Nucleus accumbens (tissue), 56 donors: ENCODE data around the gene RSBN1.
"Not testable (repeated sequence)": the region's sequence is repeated elsewhere in the genome, so short reads cannot be mapped to it uniquely, and the experiment has no call there.

ENCODE experiments used
- DNase-seq, 56 donors: peaks; one replicate each; lab custom pipeline; 2025; lab: John Stamatoyannopoulos, UW

RSBN1 gene

DNA sequence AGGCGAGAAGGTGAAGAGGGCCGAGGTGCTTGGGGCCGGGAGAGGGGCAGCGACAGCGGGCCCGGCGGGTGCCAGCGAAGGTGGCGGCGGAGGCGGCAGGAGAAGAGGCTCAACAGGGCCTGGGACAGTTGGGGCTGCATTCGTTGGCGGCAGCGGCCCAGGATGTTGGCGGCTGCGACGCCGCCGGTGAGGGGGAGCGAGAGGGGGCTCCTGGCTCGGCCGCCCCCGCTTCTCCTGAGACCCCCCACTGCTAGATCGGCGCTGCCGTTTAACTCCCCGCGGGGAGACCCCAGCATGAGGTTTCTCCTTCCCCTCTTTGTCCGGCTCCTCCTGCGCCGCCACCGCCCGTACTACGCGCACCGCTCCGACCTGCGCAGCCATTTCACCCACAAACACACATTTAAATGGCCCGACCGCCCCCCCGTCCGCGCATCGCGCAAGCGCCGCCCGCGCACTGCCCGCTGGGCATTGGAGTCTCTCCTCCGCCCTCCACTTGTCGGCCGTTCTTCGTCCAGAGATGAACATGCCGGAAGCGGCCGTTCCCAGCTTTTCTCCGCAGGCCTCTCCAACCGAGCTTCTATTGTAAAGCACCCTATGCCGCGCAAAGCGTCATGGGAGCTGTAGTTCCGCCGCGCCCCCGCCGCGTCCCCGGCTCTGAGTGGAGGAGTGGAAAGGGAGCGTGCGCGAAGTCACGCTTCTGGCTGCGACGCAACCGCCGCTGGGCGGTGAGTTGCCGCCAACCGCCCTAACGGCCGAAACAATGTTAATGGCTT lies at the start of gene RSBN1:
Gene RSBN1 (minus strand): TSS at position 589 of the 773 bp plus-strand sequence. CDS start 64 bp downstream, at position 525.
- DNase-seq = peak; percentile 73 to 99 (median 99)

DNA sequence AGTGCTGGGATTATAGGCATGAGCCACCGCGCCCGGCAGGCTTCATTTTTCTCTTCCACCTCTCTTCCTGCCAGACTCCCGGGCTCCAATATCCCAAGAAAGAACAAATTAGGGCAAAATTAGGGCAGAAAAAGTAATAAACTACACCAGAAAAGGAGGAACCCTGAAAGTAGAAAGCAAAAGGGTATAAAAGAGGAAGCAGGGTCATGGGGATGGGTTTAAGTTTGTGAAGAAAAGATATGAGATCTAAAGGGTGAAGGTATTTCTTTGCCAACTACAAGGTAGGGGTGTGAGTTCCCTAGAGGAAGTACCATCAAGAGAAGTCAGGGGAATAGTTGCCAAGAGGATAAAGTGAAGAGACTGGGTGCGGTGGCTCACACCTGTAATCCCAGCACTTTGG lies 49.4 kb upstream of the RSBN1 start:
- DNase-seq = no peak

DNA sequence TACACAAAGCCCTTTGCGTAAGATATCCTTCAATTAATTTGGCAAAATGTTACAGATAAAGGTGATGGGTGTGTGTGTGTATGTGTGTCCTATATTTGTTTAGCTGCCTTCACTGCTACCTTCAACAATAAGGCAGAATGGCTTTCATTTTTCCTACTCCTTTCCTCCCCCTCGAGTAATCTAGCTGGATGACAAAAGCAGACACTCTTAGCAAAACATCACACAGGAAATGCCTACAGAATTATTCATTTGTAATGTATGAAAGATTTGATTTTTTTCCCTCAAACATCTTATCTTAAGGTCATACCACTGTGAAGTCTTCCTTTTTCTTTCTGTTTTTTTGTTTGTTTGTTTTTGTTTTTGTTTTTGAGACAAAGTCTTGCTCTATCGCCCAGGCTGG lies 48.6 kb upstream of the RSBN1 start:
- no peak for DNase-seq

DNA sequence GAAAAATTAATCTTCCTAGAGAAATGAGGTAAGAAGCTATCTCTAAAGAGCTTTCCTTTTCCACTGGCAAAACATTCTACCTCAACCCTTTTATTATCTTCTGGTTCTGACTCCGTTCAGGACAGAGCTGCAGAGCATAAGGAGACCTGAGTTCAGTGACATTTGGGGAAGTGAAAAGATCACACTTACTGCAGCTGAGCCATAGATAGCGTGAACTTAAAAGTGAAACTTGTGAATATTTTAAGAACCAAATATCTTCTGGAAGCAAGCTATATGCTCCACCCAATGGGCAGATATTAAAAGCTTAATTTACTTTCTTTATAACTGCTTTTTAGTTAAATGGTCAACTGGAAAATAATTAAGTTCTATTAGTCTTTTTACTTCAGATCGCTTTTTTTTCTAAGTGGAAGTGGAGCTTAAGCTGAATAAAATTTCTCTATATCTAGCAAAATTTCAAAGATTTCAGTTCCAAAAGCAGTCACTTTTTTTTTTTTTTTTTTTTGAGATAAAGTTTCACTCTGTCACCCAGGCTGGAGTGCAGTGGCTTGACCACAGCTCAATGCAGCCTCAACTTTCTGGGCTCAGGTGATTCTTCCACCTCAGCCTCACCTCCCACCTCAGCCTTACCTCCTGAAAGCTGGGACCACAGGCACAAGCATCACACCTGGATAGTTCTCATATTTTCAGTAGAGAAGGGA lies 47.4 kb upstream of the RSBN1 start:
- DNase-seq = no peak

DNA sequence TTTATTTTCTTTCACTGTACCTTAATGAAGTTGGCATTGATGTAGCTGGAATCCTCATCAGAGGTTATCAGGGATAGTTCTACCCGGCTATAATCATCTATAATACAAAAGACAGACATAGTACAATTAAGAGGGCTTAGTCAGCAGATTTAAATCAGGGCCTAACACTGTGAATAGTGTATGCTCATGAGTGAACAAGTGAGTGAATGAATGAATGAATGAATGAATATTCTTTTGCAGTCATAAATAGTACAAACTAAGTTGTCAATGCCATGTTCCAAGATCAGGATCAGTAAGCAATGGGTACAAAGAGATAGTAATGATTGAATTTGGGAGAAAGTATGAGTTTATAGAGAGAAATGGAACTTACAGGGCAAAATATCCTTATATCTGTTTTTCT lies 46.7 kb upstream of the RSBN1 start:
- DNase-seq = no peak

DNA sequence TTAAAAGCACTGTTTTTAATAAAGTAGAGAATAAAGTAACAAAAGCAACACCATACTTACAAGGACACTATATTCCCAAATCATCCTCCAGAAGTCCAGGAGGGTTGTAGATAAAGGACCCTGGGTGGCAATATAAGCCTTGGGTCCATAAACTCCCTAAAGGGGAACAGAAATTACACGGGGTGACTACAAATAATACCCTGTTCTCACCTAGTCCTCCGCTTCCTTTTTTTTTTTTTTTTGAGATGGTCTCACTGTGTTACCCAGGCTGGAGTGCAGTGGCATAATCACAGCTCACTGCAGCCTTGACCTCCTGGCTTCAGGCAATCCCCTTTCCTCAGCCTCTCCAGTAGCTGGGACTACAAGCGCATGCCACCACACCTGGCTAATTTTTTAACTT lies 46.1 kb upstream of the RSBN1 start:
- DNase-seq = no peak

DNA sequence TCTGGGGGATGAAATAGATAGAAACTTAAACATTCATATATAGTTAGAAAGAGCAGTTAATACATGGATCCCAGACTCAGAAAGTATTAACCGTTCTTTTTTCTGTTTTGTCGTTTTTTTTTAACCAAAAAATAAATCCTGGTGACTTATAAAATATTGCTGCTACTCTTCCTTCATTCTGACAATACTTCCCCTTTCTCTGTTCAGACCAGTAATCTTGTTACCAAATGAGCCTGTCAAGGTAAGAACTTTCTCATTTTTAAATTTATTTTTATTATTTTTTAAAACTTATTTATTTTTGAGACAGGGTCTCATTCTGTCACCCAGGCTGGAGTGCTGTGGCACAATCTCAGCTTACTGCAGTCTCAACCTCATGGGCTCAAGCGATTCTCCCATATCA lies 45.5 kb upstream of the RSBN1 start:
- DNase-seq = no peak

DNA sequence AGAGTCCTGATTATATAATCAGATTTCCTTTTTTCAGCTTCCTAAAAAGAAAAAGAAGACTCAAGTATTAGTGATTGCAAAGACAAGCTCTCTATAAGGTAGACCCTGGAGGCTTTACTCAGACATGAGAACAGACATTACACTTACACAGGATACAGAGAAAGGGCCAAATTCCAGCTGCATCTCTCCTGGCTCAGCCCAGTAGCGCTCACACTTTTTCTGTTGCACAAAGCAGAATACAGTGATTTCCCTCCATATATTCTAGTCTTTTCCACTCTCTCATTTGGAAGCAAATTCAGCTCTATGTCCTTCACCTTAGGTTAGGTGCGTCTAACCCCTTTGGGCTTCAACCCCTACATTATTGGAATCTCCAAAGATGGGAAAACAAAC lies 44.1 kb upstream of the RSBN1 start:
- no peak for DNase-seq

DNA sequence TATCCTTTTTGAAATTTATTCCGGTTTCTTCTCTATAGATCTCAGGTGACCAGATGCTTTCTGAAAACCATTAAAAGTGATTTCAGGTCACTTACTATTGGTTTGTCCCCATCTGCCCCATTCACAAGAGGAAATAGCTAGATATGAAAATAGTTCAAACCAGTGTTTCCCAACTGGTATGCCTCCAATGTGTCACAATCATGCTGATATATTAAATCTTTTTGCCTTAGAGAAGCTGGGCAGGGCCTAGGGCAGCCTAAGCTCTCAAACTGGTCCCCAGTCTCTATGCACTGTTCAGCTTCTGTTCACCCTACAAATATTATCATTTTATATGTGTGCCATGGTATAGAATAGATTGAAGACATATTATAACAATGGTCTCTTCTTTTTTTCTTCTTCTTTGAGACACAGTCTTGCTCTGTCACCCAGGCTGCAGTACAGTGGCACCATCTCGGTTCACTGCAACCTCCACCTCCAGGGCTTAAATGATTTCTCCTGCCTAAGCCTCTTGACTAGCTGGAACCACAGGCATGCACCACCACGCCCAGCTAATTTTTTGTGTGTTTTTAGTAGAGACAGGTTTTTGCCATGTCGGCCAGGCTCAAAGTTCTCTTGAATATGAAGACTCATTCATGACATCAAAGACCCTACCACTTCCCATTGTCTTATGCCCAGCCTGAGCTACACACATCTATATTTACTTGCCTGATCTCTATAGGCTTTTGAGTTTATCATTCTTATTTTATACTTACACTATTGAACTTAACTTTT lies 43.5 kb upstream of the RSBN1 start:
- DNase-seq = no peak

DNA sequence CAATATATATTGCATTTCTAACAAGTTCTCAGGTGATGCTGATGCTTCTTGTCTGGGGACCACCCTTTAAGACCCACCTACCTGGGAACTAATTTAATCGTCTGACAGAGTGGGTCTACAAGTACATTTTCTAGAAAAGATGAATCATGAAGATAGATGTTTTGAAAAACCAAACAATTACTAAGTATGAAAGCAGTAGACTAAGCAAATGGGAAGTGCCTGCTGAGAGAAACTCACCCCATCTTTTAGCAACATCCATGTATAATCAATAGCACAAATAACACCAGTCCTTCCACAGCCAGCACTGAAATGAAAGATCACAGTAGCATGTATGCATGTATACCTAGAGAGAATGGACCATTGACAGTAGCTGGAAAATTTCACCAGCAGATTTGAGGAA lies 42.0 kb upstream of the RSBN1 start:
- DNase-seq = no peak

DNA sequence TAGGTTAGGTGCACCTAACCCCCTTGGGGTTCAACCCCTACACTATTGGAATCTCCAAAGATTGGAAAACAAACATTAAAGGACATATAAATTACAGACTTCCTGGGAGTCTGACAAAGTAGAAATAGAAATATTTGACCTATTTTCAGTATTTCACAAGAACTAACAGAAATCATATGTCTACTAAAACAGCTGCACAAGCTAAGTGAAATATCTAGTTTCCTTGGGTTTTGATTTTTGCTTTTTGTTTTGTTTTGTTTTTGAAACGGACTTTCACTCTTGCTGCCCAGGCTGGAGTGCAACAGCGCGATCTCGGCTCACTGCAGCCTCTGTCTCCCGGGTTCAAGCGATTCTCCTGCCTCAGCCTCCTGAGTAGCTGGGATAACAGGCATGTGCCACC lies 40.4 kb upstream of the RSBN1 start:
- DNase-seq = not testable (repeated sequence)

DNA sequence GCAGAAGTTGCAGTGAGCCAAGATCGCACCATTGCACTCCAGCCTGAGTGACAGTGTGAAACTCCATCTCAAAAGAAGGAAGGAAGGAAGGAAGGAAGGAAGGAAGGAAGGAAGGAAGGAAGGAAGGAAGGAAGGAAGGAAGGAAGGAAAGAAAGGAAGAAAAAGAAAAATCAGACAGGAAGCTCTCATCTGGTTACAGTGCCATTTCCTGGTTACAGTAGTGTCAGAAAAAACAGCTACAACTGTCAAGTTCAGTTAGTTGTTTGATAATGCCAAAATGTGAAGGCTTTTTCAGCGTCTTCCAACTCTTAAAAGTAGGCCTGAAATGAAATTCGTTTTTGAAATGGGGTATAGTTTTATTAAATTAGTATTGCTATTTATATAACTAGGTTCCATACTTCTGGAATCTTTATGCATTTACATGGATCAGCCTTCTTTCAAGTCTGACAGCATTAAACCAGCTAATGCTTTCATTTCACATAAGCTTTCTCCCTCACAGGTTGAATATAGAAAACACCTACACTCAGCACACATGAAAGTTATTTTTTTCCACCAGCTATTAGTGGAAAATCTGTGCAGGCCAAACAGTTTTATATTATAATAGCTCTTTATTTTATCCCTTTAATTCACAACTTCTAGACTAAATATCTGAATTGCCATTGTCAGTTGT lies 38.0 kb upstream of the RSBN1 start:
- DNase-seq = no peak

DNA sequence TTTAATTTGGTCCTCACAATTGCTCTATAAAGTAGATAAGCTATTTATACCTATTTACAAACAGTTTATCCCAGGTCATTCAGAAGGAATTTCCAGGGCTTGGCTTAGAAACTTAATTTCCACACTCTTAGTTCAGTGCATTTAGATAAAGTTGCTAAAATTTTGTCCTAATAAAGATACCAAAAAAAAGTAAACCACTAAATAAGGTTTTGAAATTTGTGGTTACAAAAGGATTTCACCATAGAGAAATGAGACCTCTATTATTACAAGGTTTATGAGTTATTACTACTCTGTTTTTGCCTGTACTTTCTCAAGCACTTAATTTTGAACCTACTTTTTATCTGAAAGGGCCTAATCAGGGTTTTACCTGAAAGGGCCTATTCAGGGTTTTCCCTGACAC lies 36.8 kb upstream of the RSBN1 start:
- DNase-seq = no peak

DNA sequence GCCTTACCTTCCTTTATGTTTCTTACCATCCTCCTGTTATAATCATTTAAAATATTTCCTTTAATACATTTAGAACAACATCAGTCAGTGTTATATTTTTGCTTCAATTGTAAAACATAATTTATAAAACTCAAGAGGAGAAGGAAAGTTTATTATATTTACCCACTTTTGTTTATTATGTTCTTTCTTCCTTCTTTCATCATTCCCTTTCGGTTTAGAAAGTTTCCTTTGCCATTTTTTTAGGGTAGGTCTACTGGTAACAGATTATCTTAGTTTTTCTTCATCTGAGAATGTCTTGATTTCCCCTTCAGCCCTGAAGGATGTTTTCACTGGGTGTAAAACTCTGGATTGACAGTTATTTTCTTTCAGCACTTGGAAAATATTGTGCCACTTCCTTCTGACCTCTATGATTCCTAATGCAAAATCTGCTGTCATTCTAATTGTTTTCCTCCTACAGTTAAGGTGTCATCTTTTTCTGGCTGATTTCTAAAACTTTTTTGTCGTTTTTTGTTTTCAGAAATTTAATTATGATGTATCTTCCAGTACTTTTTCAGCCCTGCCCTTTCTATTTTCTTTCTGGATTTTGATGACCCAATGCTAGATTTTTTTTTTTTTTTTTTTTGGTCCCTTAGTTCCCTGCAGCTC lies 34.2 kb upstream of the RSBN1 start:
- no peak for DNase-seq

DNA sequence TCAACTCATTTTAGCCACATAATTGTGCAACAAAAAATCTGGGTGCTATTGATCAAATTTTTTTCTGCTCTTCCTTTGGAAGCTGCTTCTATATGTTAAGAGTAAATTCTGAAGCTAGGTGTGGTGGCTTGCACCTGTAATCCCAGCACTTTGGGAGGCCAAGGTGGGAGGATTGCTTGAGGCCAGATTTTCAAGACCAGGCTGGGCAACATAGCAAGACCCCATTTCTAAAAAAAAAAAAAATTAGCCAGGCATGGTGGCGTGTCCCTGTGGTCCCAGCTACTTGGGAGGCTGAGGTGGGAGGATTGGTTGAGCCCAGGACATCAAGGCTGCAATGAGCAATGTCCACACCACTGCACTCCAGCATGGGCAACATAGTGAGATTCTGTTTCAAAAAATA lies 24.3 kb upstream of the RSBN1 start:
- no peak for DNase-seq

DNA sequence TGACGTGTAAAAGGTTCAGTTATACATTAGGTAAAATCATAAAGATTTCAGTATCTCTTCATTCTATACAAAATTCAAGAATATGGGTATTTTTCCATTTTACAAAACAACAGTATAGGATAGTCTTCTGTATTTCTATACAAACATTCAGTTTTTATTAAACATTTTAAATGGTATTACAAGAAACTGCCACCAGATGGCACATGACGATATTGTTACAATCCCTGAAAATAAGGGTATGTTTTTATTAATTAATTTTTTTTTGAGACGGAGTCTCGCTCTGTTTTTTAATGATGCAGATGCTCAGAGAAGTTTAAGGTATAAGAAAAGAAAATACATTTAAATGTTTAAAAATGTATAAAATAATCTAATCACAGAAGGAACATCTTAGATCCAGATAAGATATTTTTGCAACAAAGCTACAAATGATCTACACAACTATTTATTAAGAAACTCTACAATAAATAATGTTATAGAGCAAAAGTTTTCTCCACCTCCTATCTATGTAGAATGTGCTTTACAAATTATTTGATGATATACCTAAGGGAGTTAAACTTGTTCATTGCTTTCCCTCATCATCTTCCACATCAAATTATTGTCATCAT lies 23.5 kb upstream of the RSBN1 start:
- no peak for DNase-seq

DNA sequence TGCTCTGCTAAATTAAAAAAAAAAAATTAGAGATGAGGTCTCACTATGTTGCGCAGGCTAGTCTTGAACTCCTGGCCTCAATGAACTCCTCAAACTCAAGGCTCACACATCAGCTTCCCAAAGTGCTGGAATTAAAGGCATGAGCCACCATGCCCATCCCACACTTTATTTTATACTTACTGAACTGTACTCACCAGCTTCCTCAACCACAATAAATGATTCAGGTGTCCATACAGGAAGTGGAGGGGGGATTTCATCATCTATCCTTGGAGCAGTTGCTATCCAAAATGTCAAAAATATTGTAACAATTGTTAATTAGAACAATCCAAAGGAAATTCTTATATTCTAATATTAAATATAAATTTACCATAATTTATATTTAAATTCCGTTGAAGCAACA lies 22.4 kb upstream of the RSBN1 start:
- no peak for DNase-seq

DNA sequence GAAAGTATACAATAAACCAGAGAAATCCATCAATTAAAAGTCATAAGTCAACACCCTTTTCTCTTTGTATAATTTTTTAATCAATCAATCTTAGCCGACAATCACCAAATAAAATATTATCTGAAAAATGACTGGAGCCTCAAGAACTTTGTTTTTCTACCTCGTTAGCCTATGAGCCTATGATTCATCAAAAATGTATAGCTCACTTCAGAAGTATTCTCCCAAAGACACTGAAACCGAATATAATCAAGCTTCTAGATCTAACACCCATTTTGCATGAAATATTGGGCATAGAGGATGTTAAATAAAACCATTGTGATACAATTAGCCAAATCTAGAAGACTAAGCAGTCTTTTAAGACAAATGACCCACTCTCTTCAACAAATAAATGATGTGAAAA lies 17.8 kb upstream of the RSBN1 start:
- DNase-seq = no peak

DNA sequence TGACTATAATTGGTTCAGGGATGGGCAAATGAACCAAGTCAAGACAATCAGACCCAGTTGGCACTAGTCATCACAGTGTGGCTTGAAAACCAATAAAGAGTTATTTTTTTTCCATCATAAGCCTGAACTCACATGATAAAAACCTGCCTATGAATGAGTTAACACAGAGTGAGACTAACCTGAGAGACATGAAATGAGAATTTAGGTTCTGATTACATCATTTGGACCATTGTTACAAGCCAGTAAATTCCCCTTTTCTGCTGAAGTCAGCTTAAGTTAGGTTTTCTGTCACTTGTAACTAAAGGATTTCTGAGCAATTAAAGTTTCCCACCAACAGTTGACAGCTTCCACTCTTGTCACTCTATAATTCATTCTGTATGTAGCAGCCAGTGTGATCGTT lies 9.6 kb upstream of the RSBN1 start:
- no peak for DNase-seq

DNA sequence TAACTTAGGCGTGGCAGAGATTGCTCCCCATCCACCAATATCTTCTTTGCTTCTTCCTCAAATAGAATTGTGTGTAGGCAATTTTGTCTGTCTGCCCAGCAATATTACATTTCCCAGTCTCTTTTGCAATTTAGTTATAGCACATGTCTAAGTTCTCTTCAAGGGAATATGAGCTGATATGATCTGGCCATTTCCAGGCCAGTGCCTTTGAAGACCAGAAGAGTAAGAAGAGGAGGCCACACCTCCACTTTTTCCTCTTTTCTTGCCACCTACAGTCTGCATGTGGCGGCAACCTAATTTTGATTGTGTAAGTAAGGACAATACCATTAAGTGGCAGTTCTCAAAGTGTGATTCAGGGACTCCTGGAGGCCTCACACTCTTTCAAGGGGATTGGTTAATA lies 6.3 kb upstream of the RSBN1 start:
- no peak for DNase-seq
